Skeletal muscle satellite cell (primary cell): Measurements from ENCODE around the gene ETS1.

Source experiments
- H3K27me3 ChIP-seq: 2 replicates; pipeline ENCODE4 v1.7.0; 2013; ENCODE audit warnings: low read length; ENCODE audit not compliant: control insufficient read depth, insufficient read depth
- H3K36me3 ChIP-seq: 2 replicates; pipeline ENCODE4 v1.7.0; 2013; ENCODE audit warnings: mild to moderate bottlenecking, control low read depth, low read length; ENCODE audit not compliant: insufficient read depth
- H3K4me1 ChIP-seq: 2 replicates; pipeline ENCODE4 v1.7.0; 2013; ENCODE audit warnings: low read length; ENCODE audit not compliant: control insufficient read depth, insufficient read depth
- H3K4me2 ChIP-seq: 2 replicates; pipeline ENCODE4 v1.7.0; 2013; ENCODE audit warnings: mild to moderate bottlenecking, low read length
- H3K4me3 ChIP-seq: 2 replicates; pipeline ENCODE4 v1.7.0; 2013; ENCODE audit warnings: low read length
- H3K9ac ChIP-seq: 2 replicates; pipeline ENCODE4 v1.7.0; 2013; ENCODE audit warnings: mild to moderate bottlenecking, low read depth, low read length, moderate library complexity
- H3K9me3 ChIP-seq: replicated peaks from 2 replicates; pipeline ENCODE4 v1.7.0; 2013; ENCODE audit warnings: mild to moderate bottlenecking, control low read depth, low read length

The ETS1 gene

GRCh38 chr11:128589998-128590397, 2.6 kb upstream of the ETS1 start:
- H3K36me3 ChIP-seq: no peaks in the 10 kb centered on the region
- no peak overlapping the region for H3K4me2 ChIP-seq
- H3K27me3 ChIP-seq: peaks cover 85% of the 10 kb centered on the region
- no peak overlapping the region for H3K9ac ChIP-seq
- no peaks in the 10 kb centered on the region for H3K9me3 ChIP-seq
- no peak overlapping the region for H3K4me3 ChIP-seq
- H3K4me1 ChIP-seq: no peaks in the 10 kb centered on the region

- no peaks in the 10 kb centered on the region for H3K9me3 ChIP-seq
- H3K27me3 ChIP-seq: peaks cover 72% of the 10 kb centered on the region
- no peak overlapping the region for H3K9ac ChIP-seq
- no peak overlapping the region for H3K4me3 ChIP-seq
- H3K36me3 ChIP-seq: no peaks in the 10 kb centered on the region
- peaks cover 2% of the 10 kb centered on the region for H3K4me1 ChIP-seq
- no peak overlapping the region for H3K4me2 ChIP-seq
These were observed 735 bp upstream of the ETS1 start for GRCh38 chr11:128588093-128588492.

- H3K9ac ChIP-seq: no peak overlapping the region
- H3K4me2 ChIP-seq: no peak overlapping the region
- peaks cover 12% of the 10 kb centered on the region for H3K4me1 ChIP-seq
- H3K27me3 ChIP-seq: peaks cover 58% of the 10 kb centered on the region
- no peaks in the 10 kb centered on the region for H3K36me3 ChIP-seq
- H3K4me3 ChIP-seq: no peak overlapping the region
- H3K9me3 ChIP-seq: no peaks in the 10 kb centered on the region
These were observed 669 bp downstream of the ETS1 start for GRCh38 chr11:128586689-128587088.

GRCh38 chr11:128585498-128586238, 1.7 kb downstream of the ETS1 start:
- H3K9ac ChIP-seq: no peak overlapping the region
- H3K27me3 ChIP-seq: peaks cover 50% of the 10 kb centered on the region
- H3K4me3 ChIP-seq: no peak overlapping the region
- peaks cover 12% of the 10 kb centered on the region for H3K4me1 ChIP-seq
- no peak overlapping the region for H3K4me2 ChIP-seq
- no peaks in the 10 kb centered on the region for H3K9me3 ChIP-seq
- no peaks in the 10 kb centered on the region for H3K36me3 ChIP-seq

GRCh38 chr11:128584253-128584652, 3.1 kb downstream of the ETS1 start:
- peaks cover 44% of the 10 kb centered on the region for H3K27me3 ChIP-seq
- no peak overlapping the region for H3K4me3 ChIP-seq
- H3K9ac ChIP-seq: no peak overlapping the region
- H3K4me2 ChIP-seq: no peak overlapping the region
- no peaks in the 10 kb centered on the region for H3K9me3 ChIP-seq
- H3K36me3 ChIP-seq: no peaks in the 10 kb centered on the region
- peaks cover 12% of the 10 kb centered on the region for H3K4me1 ChIP-seq

- H3K4me2 ChIP-seq: peak overlapping the region; percentile 61
- H3K27me3 ChIP-seq: peaks cover 32% of the 10 kb centered on the region
- H3K36me3 ChIP-seq: no peaks in the 10 kb centered on the region
- H3K9ac ChIP-seq: no peak overlapping the region
- no peaks in the 10 kb centered on the region for H3K9me3 ChIP-seq
- no peak overlapping the region for H3K4me3 ChIP-seq
- peaks cover 12% of the 10 kb centered on the region for H3K4me1 ChIP-seq
These were observed 4.6 kb downstream of the ETS1 start for GRCh38 chr11:128582496-128583366.

- H3K4me2 ChIP-seq: no peak overlapping the region
- no peak overlapping the region for H3K4me3 ChIP-seq
- peaks cover 13% of the 10 kb centered on the region for H3K4me1 ChIP-seq
- H3K27me3 ChIP-seq: peaks cover 27% of the 10 kb centered on the region
- no peaks in the 10 kb centered on the region for H3K36me3 ChIP-seq
- no peaks in the 10 kb centered on the region for H3K9me3 ChIP-seq
- no peak overlapping the region for H3K9ac ChIP-seq
These were observed 5.6 kb downstream of the ETS1 start for GRCh38 chr11:128581561-128582272.

GRCh38 chr11:128580612-128581011, 6.7 kb downstream of the ETS1 start:
- H3K4me1 ChIP-seq: peaks cover 23% of the 10 kb centered on the region
- H3K4me2 ChIP-seq: no peak overlapping the region
- no peaks in the 10 kb centered on the region for H3K36me3 ChIP-seq
- H3K4me3 ChIP-seq: no peak overlapping the region
- H3K9me3 ChIP-seq: no peaks in the 10 kb centered on the region
- no peak overlapping the region for H3K9ac ChIP-seq
- H3K27me3 ChIP-seq: peaks cover 16% of the 10 kb centered on the region

GRCh38 chr11:128579798-128580504, 7.4 kb downstream of the ETS1 start:
- no peak overlapping the region for H3K9ac ChIP-seq
- H3K4me1 ChIP-seq: peaks cover 23% of the 10 kb centered on the region
- H3K9me3 ChIP-seq: no peaks in the 10 kb centered on the region
- no peaks in the 10 kb centered on the region for H3K36me3 ChIP-seq
- peaks cover 13% of the 10 kb centered on the region for H3K27me3 ChIP-seq
- no peak overlapping the region for H3K4me2 ChIP-seq
- no peak overlapping the region for H3K4me3 ChIP-seq

- Histone ChIP-seq H3K9ac (no peak overlapping the region), H3K36me3 (no peaks in the 10 kb centered on the region), H3K4me1 (peaks cover 11% of the 10 kb centered on the region), H3K27me3 (peaks cover 11% of the 10 kb centered on the region), H3K4me2 (no peak overlapping the region), H3K4me3 (no peak overlapping the region), H3K9me3 (no peaks in the 10 kb centered on the region)
These were observed 10.8 kb downstream of the ETS1 start for GRCh38 chr11:128576555-128576954.

- H3K9me3 ChIP-seq: no peaks in the 10 kb centered on the region
- H3K4me2 ChIP-seq: no peak overlapping the region
- no peak overlapping the region for H3K9ac ChIP-seq
- H3K4me3 ChIP-seq: no peak overlapping the region
- peaks cover 11% of the 10 kb centered on the region for H3K4me1 ChIP-seq
- no peaks in the 10 kb centered on the region for H3K36me3 ChIP-seq
- peaks cover 11% of the 10 kb centered on the region for H3K27me3 ChIP-seq
These were observed 11.4 kb downstream of the ETS1 start for GRCh38 chr11:128575961-128576350.
